ENCODE results near the gene CAPN9.

CAPN9 gene

DNA sequence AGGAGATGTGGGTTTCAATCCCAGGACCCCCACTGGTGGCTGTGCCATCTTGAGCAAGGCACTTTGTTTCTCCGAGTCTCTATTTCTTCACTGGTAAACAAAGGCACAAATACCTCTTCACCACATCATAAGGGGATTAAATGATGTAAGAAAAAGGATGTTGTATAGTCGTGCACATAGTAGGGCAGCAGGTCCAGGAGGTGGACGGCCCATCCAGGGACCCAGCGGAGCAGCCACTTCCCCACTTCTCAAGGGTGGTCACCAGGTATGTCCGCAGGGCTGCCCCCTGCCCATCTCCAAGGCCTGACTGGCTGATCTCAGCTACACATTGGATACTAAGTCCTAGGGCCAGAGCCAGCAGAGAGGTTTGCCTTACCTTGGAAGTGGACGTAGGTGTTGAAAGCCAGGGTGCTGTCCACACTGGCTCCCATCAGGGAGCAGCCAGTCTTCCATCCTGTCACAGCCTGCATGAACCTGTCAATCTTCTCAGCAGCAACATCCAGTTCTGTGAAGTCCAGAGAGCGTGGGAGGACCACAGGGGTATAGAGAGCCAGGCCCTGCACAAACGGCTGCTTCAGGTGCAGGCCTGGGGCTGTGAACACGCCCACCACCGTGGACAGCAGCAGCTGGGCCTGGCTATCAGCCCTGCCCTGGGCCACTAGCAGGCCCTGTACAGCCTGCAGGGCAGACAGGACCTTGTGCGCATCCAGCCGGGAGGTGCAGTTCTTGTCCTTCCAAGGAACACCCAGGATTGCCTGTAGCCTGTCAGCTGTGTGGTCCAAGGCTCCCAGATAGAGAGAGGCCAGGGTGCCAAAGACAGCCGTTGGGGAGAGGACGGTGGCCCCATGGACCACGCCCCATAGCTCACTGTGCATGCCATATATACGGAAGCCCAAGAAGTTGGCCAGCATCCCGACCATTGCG lies 37.3 kb upstream of the CAPN9 start:
- Histone ChIP-seq H2AFZ (ENCODE audit: low read length) (no peak overlapping the region), H3K79me2 (ENCODE audit: insufficient read depth, low read length) (no peaks in the 10 kb centered on the region), H3K9me3 (ENCODE audit: low read length) (no peaks in the 10 kb centered on the region), H3K9me2 (ENCODE audit: low read depth, low read length) (no peaks in the 10 kb centered on the region), H3K4me2 (ENCODE audit: low read length) (no peak overlapping the region), H3K27me3 (ENCODE audit: insufficient read depth, low read length) (no peaks in the 10 kb centered on the region; the same call in 1 of the 2 replicates), H3K36me3 (ENCODE audit: insufficient read depth, low read length) (no peaks in the 10 kb centered on the region), H3K9ac (ENCODE audit: low read length) (no peak overlapping the region), H3F3A (ENCODE audit: insufficient read depth, low read length) (no peaks in the 10 kb centered on the region), H4K20me1 (ENCODE audit: insufficient read depth, low read length) (no peaks in the 10 kb centered on the region), H3K4me3 (ENCODE audit: low read depth, low read length, poor library complexity, severe bottlenecking) (no peak overlapping the region), H3K4me1 (ENCODE audit: insufficient read depth, low read length, severe bottlenecking) (no peaks in the 10 kb centered on the region), H3K27ac (ENCODE audit: low read depth, low read length, poor library complexity, severe bottlenecking) (no peak overlapping the region)
- no peak for TF ChIP-seq EZH2 (IDR thresholded peaks at IDR 0.05; ENCODE audit: borderline replicate concordance, low read length)
- TF ChIP-seq, protein P1, sequence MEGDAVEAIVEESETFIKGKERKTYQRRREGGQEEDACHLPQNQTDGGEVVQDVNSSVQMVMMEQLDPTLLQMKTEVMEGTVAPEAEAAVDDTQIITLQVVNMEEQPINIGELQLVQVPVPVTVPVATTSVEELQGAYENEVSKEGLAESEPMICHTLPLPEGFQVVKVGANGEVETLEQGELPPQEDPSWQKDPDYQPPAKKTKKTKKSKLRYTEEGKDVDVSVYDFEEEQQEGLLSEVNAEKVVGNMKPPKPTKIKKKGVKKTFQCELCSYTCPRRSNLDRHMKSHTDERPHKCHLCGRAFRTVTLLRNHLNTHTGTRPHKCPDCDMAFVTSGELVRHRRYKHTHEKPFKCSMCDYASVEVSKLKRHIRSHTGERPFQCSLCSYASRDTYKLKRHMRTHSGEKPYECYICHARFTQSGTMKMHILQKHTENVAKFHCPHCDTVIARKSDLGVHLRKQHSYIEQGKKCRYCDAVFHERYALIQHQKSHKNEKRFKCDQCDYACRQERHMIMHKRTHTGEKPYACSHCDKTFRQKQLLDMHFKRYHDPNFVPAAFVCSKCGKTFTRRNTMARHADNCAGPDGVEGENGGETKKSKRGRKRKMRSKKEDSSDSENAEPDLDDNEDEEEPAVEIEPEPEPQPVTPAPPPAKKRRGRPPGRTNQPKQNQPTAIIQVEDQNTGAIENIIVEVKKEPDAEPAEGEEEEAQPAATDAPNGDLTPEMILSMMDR (IDR thresholded peaks at IDR 0.05; ENCODE audit: low read length): no peak

DNA sequence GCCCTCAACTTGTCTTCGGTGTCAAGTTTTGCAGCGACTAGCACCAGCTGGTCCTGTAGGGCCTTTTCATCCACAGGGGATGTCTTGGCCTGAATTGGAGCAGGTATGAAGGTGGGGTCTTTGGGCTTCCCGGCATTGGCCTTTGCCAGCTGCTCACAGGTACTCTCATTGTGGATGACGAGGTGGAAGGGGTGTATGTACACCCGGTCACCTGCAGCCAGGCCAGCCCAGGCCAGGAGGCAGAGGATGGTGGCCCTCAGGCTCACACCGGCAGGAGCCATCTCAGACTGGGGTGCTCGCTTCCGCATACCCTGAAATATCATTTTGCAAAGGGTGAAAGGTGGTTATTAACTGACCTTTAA lies 36.7 kb upstream of the CAPN9 start:
- Histone ChIP-seq H3K27ac (ENCODE audit: low read depth, low read length, poor library complexity, severe bottlenecking) (no peak overlapping the region), H3K9ac (ENCODE audit: low read length) (no peak overlapping the region), H3K36me3 (ENCODE audit: insufficient read depth, low read length) (no peaks in the 10 kb centered on the region), H3K4me1 (ENCODE audit: insufficient read depth, low read length, severe bottlenecking) (no peaks in the 10 kb centered on the region), H3K4me3 (ENCODE audit: low read depth, low read length, poor library complexity, severe bottlenecking) (no peak overlapping the region), H3K4me2 (ENCODE audit: low read length) (no peak overlapping the region), H3K27me3 (ENCODE audit: insufficient read depth, low read length) (no peaks in the 10 kb centered on the region; the same call in 1 of the 2 replicates), H2AFZ (ENCODE audit: low read length) (no peak overlapping the region), H3F3A (ENCODE audit: insufficient read depth, low read length) (no peaks in the 10 kb centered on the region), H3K9me3 (ENCODE audit: low read length) (no peaks in the 10 kb centered on the region), H4K20me1 (ENCODE audit: insufficient read depth, low read length) (no peaks in the 10 kb centered on the region), H3K79me2 (ENCODE audit: insufficient read depth, low read length) (no peaks in the 10 kb centered on the region), H3K9me2 (ENCODE audit: low read depth, low read length) (no peaks in the 10 kb centered on the region)
- no peak for TF ChIP-seq EZH2 (IDR thresholded peaks at IDR 0.05; ENCODE audit: borderline replicate concordance, low read length)
- TF ChIP-seq, protein P1 (IDR thresholded peaks at IDR 0.05; ENCODE audit: low read length): no peak

DNA sequence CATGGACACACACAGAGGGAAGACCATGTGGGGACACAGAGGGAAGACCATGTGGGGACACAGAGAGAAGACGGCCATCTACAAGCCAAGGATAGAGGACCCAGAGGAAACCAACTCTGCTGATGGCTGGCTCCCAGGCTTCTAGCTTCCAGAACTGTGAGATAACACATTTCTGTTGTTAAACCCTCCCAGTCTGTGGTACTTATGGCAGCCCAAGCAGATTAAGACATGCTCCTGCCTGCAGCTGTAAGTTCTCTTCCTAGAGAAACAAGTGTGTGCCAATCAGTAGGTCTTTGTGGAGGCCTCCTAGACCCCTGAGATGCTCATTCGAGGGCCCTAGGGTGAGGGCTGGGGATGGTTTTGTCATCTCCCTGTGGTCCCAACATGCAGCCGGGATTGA lies 35.9 kb upstream of the CAPN9 start:
- Histone ChIP-seq H3K9ac (ENCODE audit: low read length) (no peak overlapping the region), H3K4me1 (ENCODE audit: insufficient read depth, low read length, severe bottlenecking) (no peaks in the 10 kb centered on the region), H3F3A (ENCODE audit: insufficient read depth, low read length) (no peaks in the 10 kb centered on the region), H3K36me3 (ENCODE audit: insufficient read depth, low read length) (no peaks in the 10 kb centered on the region), H3K9me3 (ENCODE audit: low read length) (no peaks in the 10 kb centered on the region), H4K20me1 (ENCODE audit: insufficient read depth, low read length) (no peaks in the 10 kb centered on the region), H3K27ac (ENCODE audit: low read depth, low read length, poor library complexity, severe bottlenecking) (no peak overlapping the region), H2AFZ (ENCODE audit: low read length) (no peak overlapping the region), H3K4me2 (ENCODE audit: low read length) (no peak overlapping the region), H3K4me3 (ENCODE audit: low read depth, low read length, poor library complexity, severe bottlenecking) (no peak overlapping the region), H3K27me3 (ENCODE audit: insufficient read depth, low read length) (no peaks in the 10 kb centered on the region; the same call in 1 of the 2 replicates), H3K79me2 (ENCODE audit: insufficient read depth, low read length) (no peaks in the 10 kb centered on the region), H3K9me2 (ENCODE audit: low read depth, low read length) (no peaks in the 10 kb centered on the region)
- TF ChIP-seq, protein P1 (IDR thresholded peaks at IDR 0.05; ENCODE audit: low read length): no peak
- no peak for TF ChIP-seq EZH2 (IDR thresholded peaks at IDR 0.05; ENCODE audit: borderline replicate concordance, low read length)

Data from OCI-LY1 (cell line).